Activated T-helper 17 cell treated with anti-CD3 and anti-CD28 coated beads, Interleukin-2, amount 50 U/mL, for 72 hours (primary cell): ENCODE measurements around the gene EDAR. TPM values are rescaled to one million over a fixed set of nuclear protein-coding genes. Genes with fewer than 3 reads are reported as not detected.

ENCODE experiments used
- ATAC-seq: fragments of 150-1000 bp; cut with Tn5 transposase; replicated peaks from 2 replicates; pipeline ENCODE4 v1.10.0; 2021; ENCODE audit warnings: mild to moderate bottlenecking, moderate library complexity
- H3K27ac Mint-ChIP-seq: one replicate; pipeline ENCODE4 v1.8.0; 2022; ENCODE audit warnings: mixed read lengths
- H3K27me3 Mint-ChIP-seq: one replicate; pipeline ENCODE4 v1.8.0; 2022; ENCODE audit warnings: mixed read lengths
- H3K36me3 Mint-ChIP-seq: one replicate; pipeline ENCODE4 v1.8.0; 2022; ENCODE audit warnings: low read depth, mild to moderate bottlenecking, mixed read lengths
- H3K4me1 Mint-ChIP-seq: one replicate; pipeline ENCODE4 v1.8.0; 2022; ENCODE audit warnings: mixed read lengths
- H3K4me3 Mint-ChIP-seq: one replicate; pipeline ENCODE4 v1.8.0; 2022; ENCODE audit warnings: mild to moderate bottlenecking, mixed read lengths
- H3K9me3 Mint-ChIP-seq: one replicate; pipeline ENCODE4 v1.8.0; 2022; ENCODE audit warnings: mixed read lengths
- total RNA-seq, 2 donors: library from RNA; stranded (reverse); gene quantifications; one replicate each; pipeline ENCODE4 v1.2.3, GENCODE V29; 2022

EDAR gene
- total RNA-seq, 2 donors from 2014 or later: not detected

- no peak for ATAC-seq
- Mint-ChIP-seq H3K27me3 (no peaks in the 10 kb centered on the region), H3K4me1 (no peaks in the 10 kb centered on the region), H3K4me3 (no peak overlapping the region), H3K36me3 (no peaks in the 10 kb centered on the region), H3K27ac (no peak overlapping the region), H3K9me3 (peaks cover 4% of the 10 kb centered on the region)
Observed at GRCh38 chr2:108944601-108945331, 44.3 kb downstream of the EDAR start.

GRCh38 chr2:108943751-108944150 is 45.3 kb downstream of the EDAR start:
- ATAC-seq: no peak
- Mint-ChIP-seq H3K9me3 (peaks cover 4% of the 10 kb centered on the region), H3K4me3 (no peak overlapping the region), H3K4me1 (peaks cover 5% of the 10 kb centered on the region), H3K36me3 (no peaks in the 10 kb centered on the region), H3K27me3 (no peaks in the 10 kb centered on the region), H3K27ac (no peak overlapping the region)

GRCh38 chr2:108942888-108943287 is 46.1 kb downstream of the EDAR start:
- no peaks in the 10 kb centered on the region for H3K36me3 Mint-ChIP-seq

GRCh38 chr2:108942231-108942825 is 46.7 kb downstream of the EDAR start:
- no peak for ATAC-seq
- Mint-ChIP-seq H3K4me3 (no peak overlapping the region), H3K27me3 (no peaks in the 10 kb centered on the region), H3K9me3 (peaks cover 4% of the 10 kb centered on the region), H3K4me1 (peaks cover 8% of the 10 kb centered on the region), H3K27ac (no peak overlapping the region), H3K36me3 (no peaks in the 10 kb centered on the region)

More at GRCh38 chr2:108942888-108943287, 46.1 kb downstream of the EDAR start:
- ATAC-seq: no peak
- Mint-ChIP-seq H3K27ac (no peak overlapping the region), H3K27me3 (no peaks in the 10 kb centered on the region), H3K9me3 (peaks cover 4% of the 10 kb centered on the region), H3K4me1 (peaks cover 5% of the 10 kb centered on the region), H3K4me3 (no peak overlapping the region)

- H3K27ac Mint-ChIP-seq: no peak overlapping the region
- no peaks in the 10 kb centered on the region for H3K27me3 Mint-ChIP-seq
- H3K36me3 Mint-ChIP-seq: no peaks in the 10 kb centered on the region
- H3K4me1 Mint-ChIP-seq: peaks cover 11% of the 10 kb centered on the region
- H3K9me3 Mint-ChIP-seq: peaks cover 4% of the 10 kb centered on the region
- no peak for ATAC-seq
- no peak overlapping the region for H3K4me3 Mint-ChIP-seq
Observed at GRCh38 chr2:108941767-108942166, 47.3 kb downstream of the EDAR start.

- Mint-ChIP-seq H3K4me3 (no peak overlapping the region), H3K9me3 (peaks cover under 1% of the 10 kb centered on the region), H3K4me1 (peaks cover 11% of the 10 kb centered on the region), H3K27ac (no peak overlapping the region), H3K36me3 (no peaks in the 10 kb centered on the region), H3K27me3 (no peaks in the 10 kb centered on the region)
- ATAC-seq: no peak
Observed at GRCh38 chr2:108941161-108941665, 47.8 kb downstream of the EDAR start.

GRCh38 chr2:108940156-108940555 is 48.9 kb downstream of the EDAR start:
- Mint-ChIP-seq H3K27ac (no peak overlapping the region), H3K36me3 (no peaks in the 10 kb centered on the region), H3K4me3 (no peak overlapping the region), H3K27me3 (no peaks in the 10 kb centered on the region), H3K9me3 (no peaks in the 10 kb centered on the region), H3K4me1 (peaks cover 11% of the 10 kb centered on the region)
- no peak for ATAC-seq

GRCh38 chr2:108938077-108938710 is 50.8 kb downstream of the EDAR start:
- no peaks in the 10 kb centered on the region for H3K36me3 Mint-ChIP-seq
- no peaks in the 10 kb centered on the region for H3K9me3 Mint-ChIP-seq
- peak; percentile 45 for ATAC-seq
- H3K4me3 Mint-ChIP-seq: peak overlapping the region; percentile 19
- no peaks in the 10 kb centered on the region for H3K27me3 Mint-ChIP-seq
- H3K27ac Mint-ChIP-seq: no peak overlapping the region
- H3K4me1 Mint-ChIP-seq: peaks cover 11% of the 10 kb centered on the region

- H3K9me3 Mint-ChIP-seq: no peaks in the 10 kb centered on the region
Observed at GRCh38 chr2:108937367-108938017, 51.5 kb downstream of the EDAR start.

GRCh38 chr2:108936866-108937265 is 52.2 kb downstream of the EDAR start:
- H3K27me3 Mint-ChIP-seq: no peaks in the 10 kb centered on the region
- H3K4me1 Mint-ChIP-seq: peaks cover 11% of the 10 kb centered on the region
- H3K9me3 Mint-ChIP-seq: no peaks in the 10 kb centered on the region
- no peak overlapping the region for H3K4me3 Mint-ChIP-seq
- no peaks in the 10 kb centered on the region for H3K36me3 Mint-ChIP-seq
- H3K27ac Mint-ChIP-seq: no peak overlapping the region
- no peak for ATAC-seq

More at GRCh38 chr2:108937367-108938017, 51.5 kb downstream of the EDAR start:
- H3K4me3 Mint-ChIP-seq: no peak overlapping the region
- H3K36me3 Mint-ChIP-seq: no peaks in the 10 kb centered on the region
- no peak for ATAC-seq
- peaks cover 11% of the 10 kb centered on the region for H3K4me1 Mint-ChIP-seq
- H3K27me3 Mint-ChIP-seq: no peaks in the 10 kb centered on the region
- H3K27ac Mint-ChIP-seq: no peak overlapping the region

- Mint-ChIP-seq H3K27ac (no peak overlapping the region), H3K9me3 (no peaks in the 10 kb centered on the region), H3K4me3 (no peak overlapping the region), H3K4me1 (peaks cover 11% of the 10 kb centered on the region), H3K27me3 (no peaks in the 10 kb centered on the region), H3K36me3 (no peaks in the 10 kb centered on the region)
- ATAC-seq: no peak
Observed at GRCh38 chr2:108936076-108936864, 52.8 kb downstream of the EDAR start.

GRCh38 chr2:108935271-108935741 is 53.7 kb downstream of the EDAR start:
- H3K27me3 Mint-ChIP-seq: no peaks in the 10 kb centered on the region
- no peak for ATAC-seq
- peak overlapping the region; percentile 66 for H3K27ac Mint-ChIP-seq
- H3K9me3 Mint-ChIP-seq: no peaks in the 10 kb centered on the region
- no peak overlapping the region for H3K4me3 Mint-ChIP-seq
- peaks cover 11% of the 10 kb centered on the region for H3K4me1 Mint-ChIP-seq
- H3K36me3 Mint-ChIP-seq: no peaks in the 10 kb centered on the region

GRCh38 chr2:108934583-108935245 is 54.3 kb downstream of the EDAR start:
- Mint-ChIP-seq H3K4me3 (no peak overlapping the region), H3K4me1 (peaks cover 11% of the 10 kb centered on the region), H3K36me3 (no peaks in the 10 kb centered on the region), H3K9me3 (no peaks in the 10 kb centered on the region), H3K27me3 (no peaks in the 10 kb centered on the region), H3K27ac (peak overlapping the region; percentile 66)
- ATAC-seq: no peak
